H7 (cell line): ENCODE measurements around the gene LTB. TPM values are rescaled to one million over a fixed set of nuclear protein-coding genes. Genes with fewer than 3 reads are reported as not detected.

Experiments
- DNase-seq: peaks from one replicate; pipeline ENCODE4 v3.0.0; 2012
- H3K27me3 ChIP-seq: 2 replicates; pipeline ENCODE4 v1.6.0; 2011; ENCODE audit warnings: mild to moderate bottlenecking, low read length; ENCODE audit not compliant: control insufficient read depth, insufficient read depth
- H3K36me3 ChIP-seq: replicated peaks from 2 replicates; pipeline ENCODE4 v1.5.1; 2011; ENCODE audit warnings: low read length; ENCODE audit not compliant: control insufficient read depth, insufficient read depth
- H3K4me3 ChIP-seq: 2 replicates; pipeline ENCODE4 v1.5.1; 2011; ENCODE audit warnings: low read depth, mild to moderate bottlenecking, control low read depth, low read length, moderate library complexity; ENCODE audit not compliant: insufficient read depth
- total RNA-seq: library from RNA; depleted of rRNA; stranded (reverse); fragments of >200 nt; shearing (Covaris generic); gene quantifications from 2 replicates; pipeline ENCODE4 v1.2.3, GENCODE V29; 2014; rRNA removed

LTB gene
- total RNA-seq, 1 experiment from 2014 or later: 0.35 TPM

- H3K36me3 ChIP-seq: peaks cover 41% of the 10 kb centered on the region
- peak overlapping the region; percentile 93 for H3K4me3 ChIP-seq
- DNase-seq: no peak
- no peaks in the 10 kb centered on the region for H3K27me3 ChIP-seq
Measured at GRCh38 chr6:31540640-31541039, 41.6 kb downstream of the LTB start.

- Histone ChIP-seq H3K4me3 (no peak overlapping the region), H3K36me3 (peaks cover 56% of the 10 kb centered on the region), H3K27me3 (no peaks in the 10 kb centered on the region)
- no peak for DNase-seq
Measured at GRCh38 chr6:31538805-31539400, 43.3 kb downstream of the LTB start.

- H3K36me3 ChIP-seq: peaks cover 82% of the 10 kb centered on the region
- no peaks in the 10 kb centered on the region for H3K27me3 ChIP-seq
- H3K4me3 ChIP-seq: no peak overlapping the region
- no peak for DNase-seq
Measured at GRCh38 chr6:31535538-31536324, 46.5 kb downstream of the LTB start.

GRCh38 chr6:31534521-31535040 is 47.6 kb downstream of the LTB start:
- Histone ChIP-seq H3K27me3 (no peaks in the 10 kb centered on the region), H3K4me3 (no peak overlapping the region), H3K36me3 (peaks cover 80% of the 10 kb centered on the region)
- DNase-seq: no peak

GRCh38 chr6:31534011-31534410 is 48.2 kb downstream of the LTB start:
- H3K27me3 ChIP-seq: no peaks in the 10 kb centered on the region
- H3K36me3 ChIP-seq: peaks cover 74% of the 10 kb centered on the region
- no peak overlapping the region for H3K4me3 ChIP-seq
- DNase-seq: no peak

GRCh38 chr6:31533455-31533841 is 48.8 kb downstream of the LTB start:
- no peak for DNase-seq
- Histone ChIP-seq H3K36me3 (peaks cover 69% of the 10 kb centered on the region), H3K4me3 (no peak overlapping the region), H3K27me3 (no peaks in the 10 kb centered on the region)

GRCh38 chr6:31532644-31533454 is 49.4 kb downstream of the LTB start:
- Histone ChIP-seq H3K27me3 (no peaks in the 10 kb centered on the region), H3K4me3 (no peak overlapping the region), H3K36me3 (peaks cover 63% of the 10 kb centered on the region)
- DNase-seq: no peak

GRCh38 chr6:31531771-31532643 is 50.2 kb downstream of the LTB start:
- Histone ChIP-seq H3K36me3 (peaks cover 59% of the 10 kb centered on the region), H3K4me3 (no peak overlapping the region), H3K27me3 (no peaks in the 10 kb centered on the region)
- no peak for DNase-seq

- H3K27me3 ChIP-seq: no peaks in the 10 kb centered on the region
- H3K36me3 ChIP-seq: peaks cover 52% of the 10 kb centered on the region
- DNase-seq: no peak
Measured at GRCh38 chr6:31531162-31531561, 51.1 kb downstream of the LTB start.

GRCh38 chr6:31530659-31531058 is 51.6 kb downstream of the LTB start:
- DNase-seq: no peak
- Histone ChIP-seq H3K36me3 (peaks cover 47% of the 10 kb centered on the region), H3K4me3 (no peak overlapping the region), H3K27me3 (no peaks in the 10 kb centered on the region)

More at GRCh38 chr6:31531162-31531561, 51.1 kb downstream of the LTB start:
- no peak overlapping the region for H3K4me3 ChIP-seq

Other genes with a start within 250 kb of the LTB start
- gene HLA-B, start 225.2 kb downstream of the LTB start, total RNA-seq: 7.3 and 27.3 TPM in 2 replicates
- 12.0 and 14.7 TPM in 2 replicates for gene MICA, start 178.8 kb downstream of the LTB start, total RNA-seq
- gene MICB, start 84.3 kb downstream of the LTB start, total RNA-seq: 50.3 and 55.4 TPM in 2 replicates
- gene MCCD1, start 53.5 kb downstream of the LTB start, total RNA-seq: not detected in 2 replicates
- 787 and 872 TPM in 2 replicates for gene DDX39B, start 40.4 kb downstream of the LTB start, total RNA-seq
- gene ATP6V1G2, start 35.8 kb downstream of the LTB start, total RNA-seq: 3.5 and 7.0 TPM in 2 replicates
- 33.2 and 34.2 TPM in 2 replicates for gene NFKBIL1, start 34.8 kb downstream of the LTB start, total RNA-seq
- 0.44 TPM in 1 of 2 replicates, not detected in the other for gene LTA, start 10.1 kb downstream of the LTB start, total RNA-seq
- not detected in 2 replicates for gene TNF, start 6.9 kb downstream of the LTB start, total RNA-seq
- gene LST1, start 3.9 kb upstream of the LTB start, total RNA-seq: not detected in 2 replicates
- not detected in 2 replicates for gene NCR3, start 10.6 kb upstream of the LTB start, total RNA-seq
- gene AIF1, start 32.8 kb upstream of the LTB start, total RNA-seq: 0.48 and 1.4 TPM in 2 replicates
- 163 and 176 TPM in 2 replicates for gene PRRC2A, start 38.3 kb upstream of the LTB start, total RNA-seq
- 320 and 331 TPM in 2 replicates for gene BAG6, start 70.2 kb upstream of the LTB start, total RNA-seq
- gene APOM, start 73.5 kb upstream of the LTB start, total RNA-seq: 3.3 and 4.2 TPM in 2 replicates
- 17.3 and 17.6 TPM in 2 replicates for gene C6orf47, start 78.4 kb upstream of the LTB start, total RNA-seq
- 28.6 and 33.3 TPM in 2 replicates for gene GPANK1, start 82.6 kb upstream of the LTB start, total RNA-seq
- gene CSNK2B, start 83.7 kb upstream of the LTB start, total RNA-seq: 197 and 224 TPM in 2 replicates
- gene LY6G5B, start 87.6 kb upstream of the LTB start, total RNA-seq: 2.9 and 4.2 TPM in 2 replicates
- 0.70 and 2.0 TPM in 2 replicates for gene LY6G5C, start 98.6 kb upstream of the LTB start, total RNA-seq
- gene ABHD16A, start 120.9 kb upstream of the LTB start, total RNA-seq: 35.7 and 39.7 TPM in 2 replicates
- not detected in 2 replicates for gene LY6G6F, start 124.4 kb upstream of the LTB start, total RNA-seq
- 2.8 TPM in 1 of 2 replicates, not detected in the other for gene LY6G6D, start 132.9 kb upstream of the LTB start, total RNA-seq
- not detected in 2 replicates for gene LY6G6C, start 139.3 kb upstream of the LTB start, total RNA-seq
- not detected in 2 replicates for gene MPIG6B, start 140.9 kb upstream of the LTB start, total RNA-seq
- 83.6 and 99.2 TPM in 2 replicates for gene DDAH2, start 146.9 kb upstream of the LTB start, total RNA-seq
- 456 and 621 TPM in 2 replicates for gene CLIC1, start 154.1 kb upstream of the LTB start, total RNA-seq
- gene MSH5, start 157.6 kb upstream of the LTB start, total RNA-seq: 19.5 and 28.4 TPM in 2 replicates
- 1.8 and 7.7 TPM in 2 replicates for gene SAPCD1, start 180.2 kb upstream of the LTB start, total RNA-seq
- 0.44 and 2.1 TPM in 2 replicates for gene VWA7, start 194.9 kb upstream of the LTB start, total RNA-seq
- gene VARS1, start 213.3 kb upstream of the LTB start, total RNA-seq: 114 and 115 TPM in 2 replicates
- gene LSM2, start 224.5 kb upstream of the LTB start, total RNA-seq: 108 and 150 TPM in 2 replicates
- 0.15 and 0.55 TPM in 2 replicates for gene HSPA1L, start 232.9 kb upstream of the LTB start, total RNA-seq
- gene HSPA1A, start 233.1 kb upstream of the LTB start, total RNA-seq: 45.7 and 58.5 TPM in 2 replicates
- 63.3 and 70.4 TPM in 2 replicates for gene HSPA1B, start 245.3 kb upstream of the LTB start, total RNA-seq